Measurements from ENCODE around the gene STRBP.

- TF ChIP-seq CTCF (IDR thresholded peaks at IDR 0.05): no peak
- TF ChIP-seq EZH2 (IDR thresholded peaks at IDR 0.05): no peak
- TF ChIP-seq EZH2phosphoT487 (IDR thresholded peaks at IDR 0.05): no peak
These were observed 21.9 kb downstream of the STRBP start for GRCh38 chr9:123246534-123246933.
